SIG-M5 treated with dmso at 0.1 percent for 504 hours (cell line): ENCODE data around the gene IL6ST.

Source experiments
- DNase-seq: peaks from one replicate; lab custom pipeline; 2025; ENCODE audit not compliant: unreplicated experiment; lab: John Stamatoyannopoulos, UW

Gene IL6ST

DNA sequence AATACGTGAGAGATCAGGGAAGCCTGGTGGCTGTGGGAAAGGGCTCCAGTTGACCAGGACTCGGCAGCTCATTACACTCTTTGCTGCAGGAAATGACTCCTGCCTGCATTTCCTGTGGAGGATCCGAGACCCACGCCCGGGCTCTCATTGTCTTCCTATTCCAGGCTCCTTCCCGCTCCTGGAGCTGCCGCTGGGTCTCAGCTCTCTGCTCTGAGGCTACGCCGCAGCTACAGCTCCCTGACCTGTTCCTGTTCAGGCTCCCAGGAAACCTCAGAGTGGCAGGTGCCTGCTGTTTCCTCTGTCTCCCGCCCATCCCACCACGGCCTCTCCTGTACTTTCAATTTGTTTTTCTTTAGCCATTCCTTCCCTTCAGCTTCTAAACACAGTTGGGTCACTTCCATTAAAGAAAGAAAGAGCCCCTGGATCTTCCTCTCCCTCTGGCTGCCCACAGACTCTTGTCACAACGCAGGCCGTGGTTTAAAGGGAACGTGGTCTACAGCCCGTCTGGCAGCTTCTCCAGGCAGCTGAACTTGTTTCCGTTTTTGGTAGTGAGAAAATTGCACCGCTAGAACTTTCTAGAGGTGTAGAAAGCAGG lies 71.5 kb downstream of the IL6ST start:
- DNase-seq = no peak

DNA sequence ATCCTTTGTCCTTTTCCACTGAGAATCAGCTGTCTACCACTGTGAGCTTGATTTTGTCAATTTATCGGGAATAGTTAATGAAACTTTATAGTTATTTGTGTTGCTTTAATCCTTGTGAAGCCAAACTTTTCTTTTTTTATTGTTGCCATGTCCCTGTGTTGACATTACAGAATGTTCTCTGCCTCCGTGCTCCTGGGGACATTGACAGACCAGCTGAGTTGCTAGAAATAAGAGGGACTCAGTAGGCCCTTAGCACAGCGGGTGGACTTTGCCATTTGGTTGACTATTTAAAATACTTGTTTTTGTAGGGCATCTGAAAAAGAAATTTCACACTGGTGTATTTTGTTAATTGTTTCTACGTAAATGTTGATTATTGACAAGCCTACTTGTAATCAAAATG lies 73.1 kb downstream of the IL6ST start:
- no peak for DNase-seq

DNA sequence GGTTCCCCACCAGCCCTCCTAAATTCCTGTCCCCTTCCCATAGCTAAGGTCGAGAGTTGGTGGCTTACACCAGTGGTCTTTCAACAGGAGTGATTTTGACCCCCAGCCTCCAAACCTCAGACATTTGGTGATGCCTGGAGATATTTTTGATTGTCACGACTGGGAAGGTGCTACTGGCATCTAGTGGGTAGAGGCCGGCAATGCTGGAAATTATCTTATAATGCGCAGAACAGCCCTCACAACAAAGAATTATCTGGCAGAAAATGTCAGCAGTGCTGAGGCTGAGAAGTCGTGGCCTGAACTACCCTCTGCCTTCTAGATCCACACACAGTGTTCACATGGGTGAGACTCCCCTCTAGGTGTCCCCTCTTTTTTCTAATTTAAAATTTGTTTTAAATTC lies 74.0 kb downstream of the IL6ST start:
- DNase-seq = no peak

DNA sequence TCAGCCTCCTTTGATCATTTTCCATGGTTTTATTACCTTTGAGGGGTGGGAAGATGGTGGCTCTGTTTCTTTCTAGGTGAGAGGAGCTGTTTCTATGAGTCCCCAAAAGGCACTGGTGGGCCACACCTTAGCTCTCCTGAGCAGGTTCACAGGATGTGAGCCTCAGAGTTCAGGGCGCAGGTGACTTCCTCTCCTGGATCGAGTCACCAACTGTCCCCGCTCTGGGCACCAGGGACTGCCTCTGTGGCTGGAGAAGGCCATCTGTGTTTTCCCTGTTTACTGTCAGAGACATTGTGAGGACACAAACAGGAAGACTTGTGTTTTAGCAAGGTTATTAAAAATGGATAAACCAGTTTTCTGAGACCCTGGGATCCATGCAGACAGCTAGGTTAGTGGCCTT lies 75.1 kb downstream of the IL6ST start:
- no peak for DNase-seq

DNA sequence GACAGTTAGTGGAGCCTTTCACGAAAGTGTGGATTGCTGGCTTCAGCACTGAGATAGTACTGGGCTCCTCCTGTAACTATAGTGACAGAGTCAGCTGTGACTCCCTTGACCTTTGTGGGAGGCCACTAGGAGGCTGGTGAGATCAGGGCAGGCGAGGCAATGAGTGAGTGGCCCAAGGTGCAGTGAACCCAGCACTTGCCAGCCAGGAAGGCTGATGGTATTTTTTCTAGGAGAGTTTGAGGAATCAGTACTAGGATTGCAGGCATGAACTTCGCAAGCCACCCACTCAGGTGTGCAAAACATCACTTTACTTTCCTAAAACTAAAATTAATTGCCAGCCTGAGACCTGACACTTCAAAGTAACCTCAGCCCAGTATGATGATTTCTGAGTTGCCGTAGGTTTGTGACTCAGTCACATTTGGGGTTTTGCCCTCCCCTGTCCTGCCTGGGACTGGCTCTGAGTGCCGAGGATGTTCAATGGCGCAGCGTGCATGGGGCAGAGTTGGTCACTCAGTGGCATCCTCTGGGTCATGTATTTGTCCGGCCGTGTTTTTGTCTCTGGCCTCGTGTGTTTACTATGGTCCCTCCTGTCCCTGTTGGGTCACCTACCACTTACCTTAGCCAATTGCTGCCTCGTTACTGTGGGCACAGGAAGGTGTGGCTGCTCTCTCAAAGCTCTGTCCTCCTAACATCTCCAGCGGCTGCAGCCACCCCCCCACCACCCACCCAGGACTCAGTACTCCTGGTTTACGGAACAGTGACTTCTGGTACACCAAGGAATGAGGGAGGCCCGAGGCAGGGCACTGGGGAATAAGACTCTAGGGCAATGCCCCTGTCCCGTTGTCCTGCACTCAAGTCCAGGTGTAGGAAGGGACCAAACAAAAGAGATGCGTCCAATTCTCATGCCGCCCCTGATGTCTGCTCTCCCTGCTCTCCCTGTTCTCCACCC lies 76.4 kb downstream of the IL6ST start:
- DNase-seq = no peak

DNA sequence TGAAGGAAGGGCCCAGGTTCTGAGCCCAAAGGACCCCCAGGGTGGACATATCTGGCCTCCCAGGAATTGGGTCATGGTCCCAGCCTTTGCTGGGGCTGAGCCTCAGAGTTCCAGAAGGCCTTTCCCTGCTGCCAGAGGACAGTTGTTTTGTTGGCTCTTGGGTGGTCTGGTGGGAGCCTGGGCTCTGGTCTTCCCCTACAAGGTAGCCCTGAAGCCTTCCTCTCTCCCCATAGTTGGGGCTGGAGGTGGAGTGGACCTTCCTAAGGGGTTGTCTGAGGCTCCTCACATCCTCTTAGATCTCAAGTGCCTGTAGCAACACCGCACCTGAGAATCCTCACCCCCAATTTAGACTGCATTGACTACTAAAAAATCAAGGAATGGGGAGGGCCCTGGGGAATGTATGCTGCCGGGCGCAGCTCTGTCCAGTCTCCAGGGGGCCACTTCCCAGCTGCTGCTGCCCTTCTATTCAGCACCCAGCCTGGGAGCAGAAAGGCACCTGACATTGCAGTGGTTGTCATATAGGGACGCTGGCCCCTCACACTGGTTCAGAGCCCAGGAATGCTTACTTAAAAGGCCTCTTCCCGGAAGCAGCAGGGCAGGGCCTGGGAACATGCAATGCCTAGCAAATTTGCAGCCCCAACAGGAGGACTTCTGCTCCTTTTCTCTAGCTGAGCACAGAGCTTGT lies 77.2 kb downstream of the IL6ST start:
- no peak for DNase-seq

DNA sequence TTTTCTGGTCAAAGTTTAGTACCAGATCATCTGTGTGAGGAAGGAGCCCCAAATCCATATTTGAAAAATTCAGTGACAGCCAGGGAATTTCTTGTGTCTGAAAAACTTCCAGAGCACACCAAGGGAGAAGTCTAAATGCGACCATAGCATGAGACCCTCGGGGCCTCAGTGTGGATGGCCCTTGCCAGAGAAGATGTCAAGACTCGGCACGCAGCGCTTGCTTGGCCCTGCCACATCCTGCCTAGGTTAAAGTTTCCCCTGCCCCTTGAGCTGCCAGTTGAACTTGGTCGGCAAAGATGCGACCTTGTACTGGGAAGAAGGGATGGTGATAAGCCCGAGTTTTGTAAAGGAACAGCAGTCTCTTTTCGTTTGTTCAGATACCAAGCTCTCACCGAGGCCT lies 77.8 kb downstream of the IL6ST start:
- DNase-seq = no peak

DNA sequence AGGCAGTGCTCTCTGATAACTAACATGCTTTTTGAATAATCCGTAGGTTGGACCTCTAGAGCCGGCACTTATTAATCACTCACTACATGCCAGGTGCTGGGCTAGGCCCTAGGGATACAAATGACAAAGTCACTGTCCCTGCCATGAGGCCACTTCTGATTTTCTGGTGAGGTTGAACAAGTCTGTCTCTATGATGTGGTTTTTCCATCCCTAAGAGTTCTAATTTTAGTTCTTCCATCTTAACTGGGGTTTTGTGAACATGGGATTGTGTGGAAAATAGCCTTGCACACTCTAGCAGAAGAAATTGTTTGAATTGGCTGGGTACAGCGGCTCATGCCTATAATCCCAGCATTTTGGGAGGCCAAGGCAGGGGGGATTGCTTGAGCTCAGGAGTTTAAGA lies 79.0 kb downstream of the IL6ST start:
- DNase-seq = no peak

DNA sequence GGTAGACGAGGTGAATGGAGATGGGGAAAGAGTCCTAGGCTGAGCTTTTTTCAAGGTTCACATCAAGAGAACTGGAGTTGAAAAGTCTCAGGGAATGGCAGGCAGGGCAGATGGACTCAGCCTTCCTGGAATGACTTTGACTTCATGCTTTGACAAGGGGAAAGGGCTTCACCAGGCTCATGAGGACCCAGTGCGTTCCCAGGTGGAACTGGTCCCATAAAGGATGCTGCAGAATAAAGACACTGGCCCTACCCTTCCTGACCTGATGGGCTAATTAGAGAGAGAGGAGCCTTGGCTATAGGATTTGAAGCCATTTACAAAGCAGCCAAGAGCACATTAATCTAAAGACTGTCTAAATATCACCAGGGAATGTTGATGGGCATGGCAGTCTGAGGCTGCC lies 79.8 kb downstream of the IL6ST start:
- DNase-seq = no peak

DNA sequence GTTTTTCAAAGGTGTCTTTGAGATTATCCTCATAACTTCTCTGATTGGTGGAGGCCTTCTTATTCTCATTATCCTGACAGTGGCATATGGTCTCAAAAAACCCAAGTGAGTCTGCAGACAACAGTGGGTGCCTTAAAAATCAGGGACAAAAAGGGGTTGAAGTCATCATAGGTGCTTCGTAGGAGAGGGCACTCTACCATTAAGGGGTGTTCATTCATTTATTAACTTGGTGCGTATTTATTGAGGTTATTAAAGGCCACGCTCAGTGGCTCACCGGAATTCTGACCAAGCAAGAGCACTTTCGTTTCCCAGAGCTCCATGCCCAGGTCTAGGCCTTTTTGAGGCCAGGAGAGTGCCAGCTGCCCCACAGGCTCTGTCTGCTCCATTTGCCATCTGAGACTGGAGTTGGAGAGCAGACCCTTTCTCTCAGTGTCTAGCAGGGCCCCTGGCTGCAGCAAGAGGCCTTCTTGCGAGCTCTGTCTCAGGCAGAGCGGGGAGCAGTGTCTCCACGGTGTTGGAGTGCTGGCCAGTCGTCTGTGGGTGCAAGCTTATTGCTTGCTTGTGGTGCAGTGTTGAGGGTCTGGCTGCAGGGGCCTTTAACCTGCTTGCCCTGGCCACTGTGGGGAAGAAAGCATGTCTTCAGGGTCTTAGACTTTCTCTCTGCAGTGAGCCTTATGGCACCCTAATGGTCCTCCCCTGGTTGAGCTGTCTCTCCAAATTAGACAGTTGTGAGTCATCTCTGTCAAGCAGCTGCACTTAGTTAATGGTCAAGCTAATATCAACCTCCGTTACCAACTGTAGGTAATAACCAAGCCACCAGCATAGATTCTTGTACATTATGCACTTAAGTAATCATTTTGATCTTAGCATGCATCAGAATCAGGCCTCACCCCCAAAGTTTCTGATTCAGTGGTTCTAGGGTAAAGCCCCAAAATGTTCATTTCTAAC lies 81.0 kb downstream of the IL6ST start:
- DNase-seq = no peak

DNA sequence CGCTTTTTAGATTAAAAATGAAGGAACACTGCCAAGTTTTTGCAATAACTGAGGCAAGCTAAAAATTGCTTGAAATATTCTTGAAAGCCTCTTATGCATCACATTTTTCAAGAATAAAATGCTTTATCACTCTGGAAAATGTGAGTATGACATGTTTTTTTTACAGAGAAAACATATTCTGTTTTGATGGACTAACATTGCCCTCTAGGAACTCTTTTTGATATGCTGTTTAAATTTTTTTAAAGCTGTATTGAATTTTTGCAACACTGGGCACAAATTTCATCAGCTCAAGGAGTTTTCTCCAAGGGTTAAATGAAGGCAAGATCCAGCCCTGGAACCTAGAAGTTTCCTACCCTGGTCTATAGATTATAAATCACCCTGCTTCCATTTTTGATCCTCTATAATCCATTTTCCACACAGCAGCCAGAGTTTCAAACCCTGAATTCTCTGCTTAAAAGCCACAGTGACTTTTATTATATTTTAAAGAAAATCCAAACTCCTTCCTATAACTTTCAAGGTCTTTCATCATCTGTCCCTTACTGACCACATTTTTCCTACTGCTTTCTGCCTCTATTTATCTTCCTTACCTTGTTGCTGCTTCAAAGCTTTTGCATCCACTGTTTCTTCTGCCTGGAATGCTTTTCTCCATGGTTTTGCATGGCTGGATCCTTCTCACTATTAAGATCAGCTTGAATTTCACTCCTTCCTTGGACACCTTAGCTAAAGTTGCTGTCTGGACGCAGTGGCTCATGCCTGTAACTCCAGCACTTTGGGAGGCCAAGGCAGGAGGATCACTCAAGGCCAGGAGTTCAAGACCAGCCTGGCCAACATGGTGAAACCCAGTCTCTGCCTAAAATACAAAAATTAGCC lies 82.7 kb downstream of the IL6ST start:
- no peak for DNase-seq

DNA sequence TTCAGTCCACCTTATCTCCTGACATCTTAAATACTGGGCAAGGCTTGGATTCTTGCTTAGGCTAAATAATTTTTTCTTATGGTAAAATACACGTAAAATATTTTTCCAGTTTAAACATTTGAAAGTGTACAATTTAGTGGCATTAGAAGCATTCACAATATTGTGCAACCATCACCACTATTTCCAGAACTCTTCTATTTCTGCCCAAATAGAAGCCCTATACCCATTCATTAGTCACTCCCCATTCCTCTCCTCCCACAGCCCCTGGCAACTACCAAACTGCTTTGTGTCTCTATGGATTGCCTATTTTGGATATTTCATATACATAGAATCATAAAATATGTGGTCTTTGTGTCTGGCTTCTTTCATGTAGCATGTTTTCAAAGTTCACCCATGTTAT lies 86.0 kb downstream of the IL6ST start:
- no peak for DNase-seq

DNA sequence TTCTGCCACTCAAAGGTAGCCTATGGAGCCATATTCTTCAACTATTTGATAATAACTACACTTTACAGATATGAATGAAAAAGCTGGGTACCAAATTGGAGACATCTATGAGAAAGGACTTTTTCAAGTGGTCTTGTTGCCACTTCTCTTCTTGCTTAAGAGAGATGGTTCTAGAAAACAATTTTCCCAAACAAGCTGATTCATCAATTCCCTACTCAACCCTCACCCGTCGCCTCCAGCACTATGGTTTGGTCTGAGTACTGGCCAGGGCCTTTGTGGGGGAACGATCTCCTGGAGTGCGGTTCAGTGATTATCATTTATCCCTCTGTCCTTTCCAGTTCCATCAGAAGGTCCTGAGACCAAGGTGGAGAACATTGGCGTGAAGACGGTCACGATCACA lies 86.8 kb downstream of the IL6ST start:
- no peak for DNase-seq

DNA sequence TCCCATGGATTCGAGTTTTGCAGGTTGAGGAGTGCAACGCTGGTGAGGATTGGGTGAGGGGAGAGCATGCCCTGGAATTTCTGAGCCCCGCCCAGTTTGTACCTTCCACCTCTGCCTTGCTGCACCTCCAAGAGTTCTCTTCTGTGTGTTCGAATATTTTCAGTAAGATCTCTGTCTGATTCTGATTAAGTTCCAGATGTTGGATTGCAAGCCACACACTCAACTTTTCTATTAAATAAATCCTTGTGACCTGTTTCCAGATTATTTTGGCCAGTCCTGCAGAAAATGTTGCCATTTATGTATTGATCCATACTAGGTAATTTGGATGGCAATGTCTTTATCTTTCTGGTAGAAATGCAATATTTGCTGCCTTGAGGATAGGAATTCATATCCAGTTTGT lies 89.5 kb downstream of the IL6ST start:
- no peak for DNase-seq

DNA sequence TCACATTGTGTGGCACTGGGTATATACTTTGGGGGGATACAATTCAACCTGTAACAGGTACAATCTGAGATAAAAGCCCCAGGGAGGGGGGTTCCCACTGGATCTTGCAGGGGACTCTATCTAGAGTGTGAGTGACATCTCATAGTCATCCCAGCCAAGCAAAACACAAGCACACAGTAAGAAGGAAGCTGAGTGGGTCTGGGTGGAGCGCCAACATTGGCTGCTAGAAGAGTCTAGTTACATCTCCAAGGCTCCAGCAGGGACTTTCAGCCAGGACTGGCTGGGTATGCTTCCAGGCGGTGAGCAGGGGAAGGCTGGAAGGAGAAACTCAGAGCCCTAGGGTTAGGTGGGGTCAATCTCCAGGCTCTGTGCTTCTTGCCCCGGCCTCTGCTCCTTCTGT lies 90.6 kb downstream of the IL6ST start:
- DNase-seq = no peak

DNA sequence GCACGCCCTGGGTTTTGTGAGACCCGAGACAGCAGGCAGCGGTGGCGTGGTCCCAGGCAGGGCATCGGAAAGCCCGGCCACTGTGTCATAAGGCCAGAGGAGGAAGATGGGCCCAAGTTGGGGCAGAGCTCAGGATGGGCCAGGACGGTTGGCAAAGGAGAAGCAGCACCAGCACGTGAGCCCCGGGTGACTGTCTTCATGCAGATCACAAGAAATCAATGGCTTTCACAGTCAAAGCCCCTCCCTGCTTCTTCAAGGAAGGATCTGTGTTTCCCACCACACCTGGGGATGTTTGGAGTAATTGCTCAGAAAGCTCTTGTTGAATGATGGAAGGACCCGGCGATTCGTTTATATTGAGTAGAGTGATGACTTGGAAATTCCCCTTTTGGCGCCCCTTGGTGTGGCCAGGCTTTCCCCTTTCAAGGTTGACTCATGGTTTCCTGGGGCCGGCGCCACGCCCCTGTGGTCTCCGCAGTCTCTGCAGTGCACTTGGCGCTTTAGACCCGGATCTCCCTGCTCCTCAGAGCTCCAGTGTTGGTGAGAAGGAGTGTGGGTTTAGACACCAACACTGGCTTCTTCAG lies 91.6 kb downstream of the IL6ST start:
- DNase-seq = peak; percentile 46

DNA sequence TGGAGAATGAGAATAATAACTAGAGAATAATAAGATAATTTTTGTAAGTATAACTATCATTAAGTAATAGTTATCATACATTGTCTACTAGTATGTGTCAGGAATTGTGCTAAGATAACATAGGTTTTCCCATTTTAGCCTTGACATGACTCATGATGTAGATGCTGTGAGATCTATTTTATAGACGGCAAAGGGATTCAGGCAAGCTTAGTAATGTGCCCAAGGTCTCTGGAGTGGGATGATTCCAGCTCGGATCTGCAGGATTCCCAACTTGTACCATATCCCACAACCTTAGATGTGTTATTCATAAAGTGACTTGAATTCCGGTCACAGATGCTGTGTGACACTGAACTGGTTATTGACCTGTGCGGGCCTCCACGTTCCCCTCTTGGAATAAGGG lies 92.1 kb downstream of the IL6ST start:
- no peak for DNase-seq

DNA sequence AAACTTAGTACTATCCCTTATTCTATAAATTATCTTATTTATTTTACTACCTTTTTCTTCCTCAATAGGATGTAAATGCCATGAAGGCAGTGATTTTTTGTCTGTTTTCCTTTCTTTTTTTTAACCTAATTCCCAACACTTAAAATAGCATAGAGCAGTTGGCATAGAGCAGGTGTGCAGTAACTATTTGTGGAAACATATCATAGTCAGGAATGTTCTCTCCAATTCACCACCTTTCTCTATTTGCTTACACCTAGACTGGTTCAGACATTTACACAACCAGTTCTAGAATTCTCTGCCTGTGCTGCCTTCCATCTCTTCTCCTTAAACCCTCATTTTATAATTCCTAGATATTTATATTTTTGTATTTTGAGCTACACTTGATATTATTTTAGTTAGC lies 94.0 kb downstream of the IL6ST start:
- DNase-seq = no peak

DNA sequence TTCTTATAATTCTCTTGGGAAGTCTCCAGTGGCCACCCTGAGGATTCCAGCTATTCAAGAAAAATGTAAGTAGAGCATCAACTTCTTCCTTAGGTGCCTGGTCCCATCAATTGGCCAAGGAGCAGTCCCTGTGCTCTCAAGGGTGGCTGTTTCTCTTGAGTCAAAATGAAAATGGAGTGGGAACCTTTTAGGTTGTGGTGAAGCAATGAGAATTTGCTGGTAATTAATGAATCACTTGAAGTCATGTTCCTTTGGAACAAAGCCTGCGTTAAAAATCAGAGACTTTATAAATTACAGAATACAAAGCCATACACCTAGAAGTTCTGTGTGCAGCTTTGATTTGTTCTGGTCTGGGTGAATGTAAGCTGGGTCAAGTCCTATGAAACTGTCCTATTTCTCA lies 94.7 kb downstream of the IL6ST start:
- DNase-seq = no peak

DNA sequence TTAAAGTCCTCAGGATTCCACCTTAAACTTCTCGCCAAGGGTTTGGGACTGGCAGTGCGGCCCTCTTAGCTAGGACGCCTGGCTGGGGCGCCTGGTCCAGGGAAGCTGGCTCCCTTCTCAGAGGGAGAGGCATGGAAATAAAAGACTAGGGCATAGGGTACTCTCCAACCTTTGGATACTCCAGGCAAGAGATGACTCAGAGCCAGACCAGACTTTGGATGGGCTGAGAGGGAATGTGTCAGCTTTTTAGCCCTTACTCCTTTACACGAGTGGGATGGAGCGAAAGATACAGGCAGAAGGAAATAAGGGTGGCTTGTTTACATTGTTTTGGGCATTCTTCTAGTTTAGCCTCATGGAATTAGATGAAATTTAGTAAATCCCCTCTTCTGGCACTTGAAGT lies 95.4 kb downstream of the IL6ST start:
- no peak for DNase-seq
